Naive B cell (primary cell): Measurements from ENCODE around the gene TOGARAM1. TPM values are rescaled to one million over a fixed set of nuclear protein-coding genes. Genes with fewer than 3 reads are reported as not detected.

Experiments used
- polyA plus RNA-seq, 6 donors: library from polyadenylated mRNA; unstranded; fragments of 300-500 nt; fragmentation: Illumina TruSeq; gene quantifications; one replicate each; pipeline ENCODE4 v1.2.3, GENCODE V29; 2021; ENCODE audit warnings: low read depth in 6 of 6

The TOGARAM1 gene
- polyA plus RNA-seq, 6 donors from 2014 or later, result 13.0 to 27.0 (median 15.8) TPM

Other genes starting within 250 kb of the TOGARAM1 start
- gene KLHL28, start 243 bp upstream of the TOGARAM1 start, polyA plus RNA-seq, result 10 to 100 TPM; 39.5 to 43.9 (median 41.4) TPM
- gene PRPF39, start 121.9 kb downstream of the TOGARAM1 start, polyA plus RNA-seq, result 10 to 100 TPM in 4 of 6 donors, 1 to 10 TPM in 2; 9.2 to 19.6 (median 13.1) TPM
- gene FKBP3, start 172.3 kb downstream of the TOGARAM1 start, polyA plus RNA-seq, result 10 to 100 TPM; 48.4 to 99.8 (median 68.0) TPM
- 1 to 10 TPM; 4.3 to 10.0 (median 8.3) TPM for gene FANCM, start 173.7 kb downstream of the TOGARAM1 start, polyA plus RNA-seq